ENCODE data around the gene FAM234A. TPM values are rescaled to one million over a fixed set of nuclear protein-coding genes. Genes with fewer than 3 reads are reported as not detected.
"Not testable (repeated sequence)": the region's sequence is repeated elsewhere in the genome, so short reads cannot be mapped to it uniquely, and the experiment has no call there.

FAM234A gene
- total RNA-seq, 1 donor from 2014 or later: 171 TPM

GRCh38 chr16:255183-255582 is 20.6 kb downstream of the FAM234A start:
- Mint-ChIP-seq H3K27ac (ENCODE audit: unreplicated experiment) (no peak overlapping the region), H3K4me3 (ENCODE audit: unreplicated experiment) (no peak overlapping the region), H3K36me3 (ENCODE audit: unreplicated experiment) (peaks cover 35% of the 10 kb centered on the region), H3K27me3 (ENCODE audit: unreplicated experiment) (no peaks in the 10 kb centered on the region), H3K4me1 (ENCODE audit: unreplicated experiment) (no peaks in the 10 kb centered on the region), H3K9me3 (ENCODE audit: unreplicated experiment) (no peaks in the 10 kb centered on the region)
- no peak for DNase-seq (ENCODE audit: extremely low spot score, unreplicated experiment)
- TF ChIP-seq CTCF (IDR thresholded peaks at IDR 0.05): no peak

GRCh38 chr16:258091-258490 is 23.5 kb downstream of the FAM234A start:
- not testable (repeated sequence) for H3K27me3 Mint-ChIP-seq (ENCODE audit: unreplicated experiment); H3K27ac Mint-ChIP-seq (ENCODE audit: unreplicated experiment); DNase-seq (ENCODE audit: extremely low spot score, unreplicated experiment); H3K4me3 Mint-ChIP-seq (ENCODE audit: unreplicated experiment); H3K9me3 Mint-ChIP-seq (ENCODE audit: unreplicated experiment); H3K4me1 Mint-ChIP-seq (ENCODE audit: unreplicated experiment)
- peaks cover 35% of the 10 kb centered on the region for H3K36me3 Mint-ChIP-seq (ENCODE audit: unreplicated experiment)

- H3K4me1 Mint-ChIP-seq (ENCODE audit: unreplicated experiment): no peaks in the 10 kb centered on the region
- H3K27ac Mint-ChIP-seq (ENCODE audit: unreplicated experiment): no peak overlapping the region
- TF ChIP-seq CTCF (IDR thresholded peaks at IDR 0.05): no peak
- DNase-seq (ENCODE audit: extremely low spot score, unreplicated experiment): no peak
- H3K27me3 Mint-ChIP-seq (ENCODE audit: unreplicated experiment): no peaks in the 10 kb centered on the region
- no peak overlapping the region for H3K4me3 Mint-ChIP-seq (ENCODE audit: unreplicated experiment)
- no peaks in the 10 kb centered on the region for H3K9me3 Mint-ChIP-seq (ENCODE audit: unreplicated experiment)
- peaks cover 33% of the 10 kb centered on the region for H3K36me3 Mint-ChIP-seq (ENCODE audit: unreplicated experiment)
Measured at GRCh38 chr16:259226-259625, 24.6 kb downstream of the FAM234A start.

- Mint-ChIP-seq H3K9me3 (ENCODE audit: unreplicated experiment) (no peaks in the 10 kb centered on the region), H3K4me1 (ENCODE audit: unreplicated experiment) (no peaks in the 10 kb centered on the region), H3K27ac (ENCODE audit: unreplicated experiment) (no peak overlapping the region), H3K36me3 (ENCODE audit: unreplicated experiment) (peaks cover 30% of the 10 kb centered on the region), H3K4me3 (ENCODE audit: unreplicated experiment) (no peak overlapping the region), H3K27me3 (ENCODE audit: unreplicated experiment) (no peaks in the 10 kb centered on the region)
- no peak for DNase-seq (ENCODE audit: extremely low spot score, unreplicated experiment)
- TF ChIP-seq CTCF (IDR thresholded peaks at IDR 0.05): no peak
Measured at GRCh38 chr16:259814-260253, 25.2 kb downstream of the FAM234A start.

- H3K27ac Mint-ChIP-seq (ENCODE audit: unreplicated experiment): no peak overlapping the region
- no peak overlapping the region for H3K4me3 Mint-ChIP-seq (ENCODE audit: unreplicated experiment)
- no peak for DNase-seq (ENCODE audit: extremely low spot score, unreplicated experiment)
- no peaks in the 10 kb centered on the region for H3K4me1 Mint-ChIP-seq (ENCODE audit: unreplicated experiment)
- H3K36me3 Mint-ChIP-seq (ENCODE audit: unreplicated experiment): peaks cover 28% of the 10 kb centered on the region
- no peaks in the 10 kb centered on the region for H3K27me3 Mint-ChIP-seq (ENCODE audit: unreplicated experiment)
- H3K9me3 Mint-ChIP-seq (ENCODE audit: unreplicated experiment): no peaks in the 10 kb centered on the region
- no peak for TF ChIP-seq CTCF (IDR thresholded peaks at IDR 0.05)
Measured at GRCh38 chr16:260326-260725, 25.7 kb downstream of the FAM234A start.
